Natural killer cell (primary cell): Measurements from ENCODE around the gene RGCC. TPM values are rescaled to one million over a fixed set of nuclear protein-coding genes. Genes with fewer than 3 reads are reported as not detected.

Source experiments
- ATAC-seq, 3 donors: fragments of 150-1000 bp in 2 of 3; fragments of 200-7000 bp in 1 of 3; cut with Tn5 transposase; 1 replicate in 1 of 3; 2 replicates in 2 of 3; pipeline ENCODE4 v1.10.0; 2021; ENCODE audit warnings: mild to moderate bottlenecking in 2 of 3, moderate library complexity in 2 of 3
- DNase-seq, 2 donors: peaks; one replicate each; pipeline versions ENCODE4 v3.0.0 to v3.0.0-alpha.2; 2013 to 2021; ENCODE audit warnings: mixed read lengths in 1 of 2
- H3K27ac ChIP-seq: one replicate; pipeline ENCODE4 v1.5.1; 2013; ENCODE audit warnings: mild to moderate bottlenecking, low read length
- H3K27me3 ChIP-seq: one replicate; pipeline ENCODE4 v1.6.1; 2013; ENCODE audit warnings: low read length; ENCODE audit not compliant: control insufficient read depth, insufficient read depth
- H3K36me3 ChIP-seq: one replicate; pipeline ENCODE4 v1.6.1; 2013; ENCODE audit warnings: low read length; ENCODE audit not compliant: control insufficient read depth, insufficient read depth
- H3K4me1 ChIP-seq: one replicate; pipeline ENCODE4 v1.6.1; 2013; ENCODE audit warnings: low read length; ENCODE audit not compliant: control insufficient read depth, insufficient read depth
- H3K4me3 ChIP-seq: one replicate; pipeline ENCODE4 v1.5.1; 2013; ENCODE audit warnings: low read length
- H3K9me3 ChIP-seq: one replicate; pipeline ENCODE4 v1.6.1; 2013; ENCODE audit warnings: low read length; ENCODE audit not compliant: control insufficient read depth, insufficient read depth
- H3K27ac Mint-ChIP-seq, 2 donors: one replicate each; pipeline ENCODE4 v1.8.0; 2022; ENCODE audit warnings: mild to moderate bottlenecking in 2 of 2, mixed read lengths in 2 of 2, moderate library complexity in 1 of 2
- H3K27me3 Mint-ChIP-seq, 2 donors: one replicate each; pipeline ENCODE4 v1.8.0; 2022; ENCODE audit warnings: low read depth in 2 of 2, mixed read lengths in 2 of 2
- H3K36me3 Mint-ChIP-seq: one replicate; pipeline ENCODE4 v1.8.0; 2022; ENCODE audit warnings: mixed read lengths
- H3K4me1 Mint-ChIP-seq, 2 donors: one replicate each; pipeline ENCODE4 v1.8.0; 2022; ENCODE audit warnings: mixed read lengths in 2 of 2
- H3K4me3 Mint-ChIP-seq: one replicate; pipeline ENCODE4 v1.8.0; 2022; ENCODE audit warnings: mild to moderate bottlenecking, moderate library complexity, mixed read lengths
- H3K9me3 Mint-ChIP-seq, 2 donors: one replicate each; pipeline ENCODE4 v1.8.0; 2022; ENCODE audit warnings: mixed read lengths in 2 of 2
- WGBS: methylation state at CpG from one replicate; pipeline ENCODE4 v1.1.7; 2013; ENCODE audit warnings: missing lambda C conversion rate; ENCODE audit not compliant: insufficient coverage; 5-methylcytosine and 5-hydroxymethylcytosine counted together
- intact Hi-C: fragments of 100-400 bp; cut with micrococcal nuclease; formaldehyde crosslinking; loops from one replicate; pipeline ENCODE4 v1.14.2; 2022
- total RNA-seq, 4 donors: library from RNA; stranded (reverse); fragments of 120-200 nt in 1 of 4; gene quantifications; one replicate each; pipeline versions ENCODE4 v1.2.3 to v1.2.4, GENCODE V29; 2013 to 2022
- TF ChIP-seq, protein P1 (sequence below): fragments of 200-600 bp; IDR thresholded peaks from one replicate; pipeline ENCODE4 v1.8.0; 2022; ENCODE audit warnings: antibody characterized with exemption

Gene RGCC
- total RNA-seq, 3 donors from 2014 or later (not counting 1 experiment from before 2014, with no cell fraction given), result 61.7 to 306 (median 85.4) TPM

DNA sequence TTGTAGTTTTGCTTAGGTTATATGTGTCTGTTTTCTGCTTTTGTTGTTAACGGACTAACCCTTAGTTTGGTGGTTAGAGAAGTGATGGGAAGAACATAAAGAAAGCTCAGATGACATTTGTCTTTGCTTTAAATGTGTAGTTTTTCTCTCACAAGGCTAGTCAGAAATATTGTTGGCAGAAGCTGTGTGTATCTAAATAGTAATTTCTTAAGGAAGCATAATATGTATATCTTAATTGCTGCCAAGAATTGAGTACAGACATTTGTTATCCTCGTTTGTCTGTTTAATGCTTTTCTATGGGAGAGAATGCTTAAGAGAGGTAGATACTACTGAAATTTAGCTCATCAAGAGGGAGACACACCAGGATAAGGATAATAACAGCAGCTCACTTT, 2.7 kb downstream of the RGCC start:
- Mint-ChIP-seq H3K9me3 (no peaks in the 10 kb centered on the region), H3K36me3 (no peaks in the 10 kb centered on the region), H3K4me3 (peak overlapping the region; percentile 85), H3K27ac (peak overlapping the region in 1 of 2 donors; percentile 94), H3K4me1 (peaks cover 58 to 60% of the 10 kb centered on the region in 2 donors), H3K27me3 (peaks cover 0 to 6% of the 10 kb centered on the region in 2 donors)
- Histone ChIP-seq H3K36me3 (no peaks in the 10 kb centered on the region), H3K27me3 (peaks cover 2% of the 10 kb centered on the region), H3K4me1 (peaks cover 49% of the 10 kb centered on the region), H3K9me3 (no peaks in the 10 kb centered on the region), H3K4me3 (no peak overlapping the region), H3K27ac (no peak overlapping the region)
- ATAC-seq, result no peak
- peak in 1 of 2 donors; percentile 23 for DNase-seq
- 60% methylated on average over 2 of the region's 2 CpGs for WGBS
- TF ChIP-seq, protein P1, sequence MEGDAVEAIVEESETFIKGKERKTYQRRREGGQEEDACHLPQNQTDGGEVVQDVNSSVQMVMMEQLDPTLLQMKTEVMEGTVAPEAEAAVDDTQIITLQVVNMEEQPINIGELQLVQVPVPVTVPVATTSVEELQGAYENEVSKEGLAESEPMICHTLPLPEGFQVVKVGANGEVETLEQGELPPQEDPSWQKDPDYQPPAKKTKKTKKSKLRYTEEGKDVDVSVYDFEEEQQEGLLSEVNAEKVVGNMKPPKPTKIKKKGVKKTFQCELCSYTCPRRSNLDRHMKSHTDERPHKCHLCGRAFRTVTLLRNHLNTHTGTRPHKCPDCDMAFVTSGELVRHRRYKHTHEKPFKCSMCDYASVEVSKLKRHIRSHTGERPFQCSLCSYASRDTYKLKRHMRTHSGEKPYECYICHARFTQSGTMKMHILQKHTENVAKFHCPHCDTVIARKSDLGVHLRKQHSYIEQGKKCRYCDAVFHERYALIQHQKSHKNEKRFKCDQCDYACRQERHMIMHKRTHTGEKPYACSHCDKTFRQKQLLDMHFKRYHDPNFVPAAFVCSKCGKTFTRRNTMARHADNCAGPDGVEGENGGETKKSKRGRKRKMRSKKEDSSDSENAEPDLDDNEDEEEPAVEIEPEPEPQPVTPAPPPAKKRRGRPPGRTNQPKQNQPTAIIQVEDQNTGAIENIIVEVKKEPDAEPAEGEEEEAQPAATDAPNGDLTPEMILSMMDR, result no peak
- intact Hi-C loops, result no loop called here

DNA sequence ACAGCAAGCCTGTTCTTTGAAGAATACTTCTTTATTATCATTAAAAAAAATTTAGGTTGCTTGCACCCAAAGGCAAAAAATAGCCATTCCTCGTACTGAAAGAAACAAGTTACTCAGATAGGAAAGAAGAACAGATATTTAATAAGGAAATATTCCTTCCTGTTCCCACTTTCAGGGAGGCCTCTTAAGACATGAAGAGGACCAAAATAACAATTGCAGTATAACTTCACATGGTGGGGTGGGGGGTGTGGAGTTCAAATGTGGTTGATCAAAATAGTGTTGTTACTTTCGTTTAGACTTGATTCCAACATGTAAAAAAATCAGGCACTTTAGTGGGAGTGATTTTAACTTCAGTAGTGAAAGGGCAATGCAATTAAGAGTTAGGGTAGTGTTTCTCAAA, 3.6 kb downstream of the RGCC start:
- Histone ChIP-seq H3K27me3 (peaks cover 2% of the 10 kb centered on the region), H3K36me3 (no peaks in the 10 kb centered on the region), H3K4me1 (peaks cover 57% of the 10 kb centered on the region), H3K9me3 (no peaks in the 10 kb centered on the region), H3K4me3 (no peak overlapping the region), H3K27ac (no peak overlapping the region)
- peak in 1 of 2 donors; percentile 25 for DNase-seq
- Mint-ChIP-seq H3K36me3 (no peaks in the 10 kb centered on the region), H3K27me3 (peaks cover 0 to 6% of the 10 kb centered on the region in 2 donors), H3K4me1 (peaks cover 66 to 69% of the 10 kb centered on the region in 2 donors), H3K27ac (no peak overlapping the region), H3K4me3 (peak overlapping the region; percentile 85), H3K9me3 (no peaks in the 10 kb centered on the region)
- intact Hi-C loops, result no loop called here
- ATAC-seq, result no peak
- WGBS, result 44% methylated on average over 2 of the region's 2 CpGs
- TF ChIP-seq, protein P1, result no peak

DNA sequence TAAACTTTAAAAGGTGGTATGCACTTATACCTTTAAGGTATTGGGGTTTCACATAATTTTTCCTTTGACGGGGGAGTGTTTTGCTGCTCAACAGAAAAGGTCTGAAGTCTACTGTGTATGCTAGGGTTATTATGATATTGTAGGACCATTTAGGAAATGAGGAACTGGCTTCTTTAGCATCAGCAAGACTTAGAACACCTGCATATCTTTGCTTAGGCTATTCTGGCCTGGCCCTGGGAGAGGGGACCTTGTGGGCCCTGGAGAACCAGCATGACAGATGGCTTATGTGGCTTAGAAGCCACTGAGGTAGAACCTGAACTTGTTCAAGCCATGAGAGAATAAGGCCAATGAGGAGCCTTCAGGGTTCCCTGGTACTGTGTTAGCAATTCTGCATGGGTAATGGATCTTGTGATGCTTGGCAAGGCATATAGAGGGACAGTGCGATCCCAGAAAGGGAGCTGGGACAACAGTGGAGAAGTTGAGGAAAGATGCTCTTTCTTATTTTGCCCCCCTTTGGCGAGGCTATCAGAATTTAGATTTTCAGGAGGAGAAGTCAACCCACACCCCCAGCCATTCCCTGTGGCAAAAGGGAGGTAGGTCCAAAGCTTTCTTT, 4.3 kb downstream of the RGCC start:
- H3K4me1 ChIP-seq, result peaks cover 61% of the 10 kb centered on the region
- H3K27ac Mint-ChIP-seq, result peak overlapping the region; percentile 85 to 95
- H3K27ac ChIP-seq, result no peak overlapping the region
- intact Hi-C loops, result no loop called here
- peaks cover 71 to 73% of the 10 kb centered on the region in 2 donors for H3K4me1 Mint-ChIP-seq
- WGBS, result 78% methylated on average over 3 of the region's 3 CpGs
- no peaks in the 10 kb centered on the region for H3K9me3 ChIP-seq
- H3K36me3 ChIP-seq, result no peaks in the 10 kb centered on the region
- TF ChIP-seq, protein P1, result no peak
- H3K4me3 Mint-ChIP-seq, result no peak overlapping the region
- DNase-seq (peak in 1 of 2 donors; percentile 33), ATAC-seq (no peak)
- H3K27me3 ChIP-seq, result peaks cover 1% of the 10 kb centered on the region
- no peak overlapping the region for H3K4me3 ChIP-seq
- no peaks in the 10 kb centered on the region for H3K9me3 Mint-ChIP-seq
- no peaks in the 10 kb centered on the region for H3K36me3 Mint-ChIP-seq
- H3K27me3 Mint-ChIP-seq, result peaks cover 0 to 5% of the 10 kb centered on the region in 2 donors

DNA sequence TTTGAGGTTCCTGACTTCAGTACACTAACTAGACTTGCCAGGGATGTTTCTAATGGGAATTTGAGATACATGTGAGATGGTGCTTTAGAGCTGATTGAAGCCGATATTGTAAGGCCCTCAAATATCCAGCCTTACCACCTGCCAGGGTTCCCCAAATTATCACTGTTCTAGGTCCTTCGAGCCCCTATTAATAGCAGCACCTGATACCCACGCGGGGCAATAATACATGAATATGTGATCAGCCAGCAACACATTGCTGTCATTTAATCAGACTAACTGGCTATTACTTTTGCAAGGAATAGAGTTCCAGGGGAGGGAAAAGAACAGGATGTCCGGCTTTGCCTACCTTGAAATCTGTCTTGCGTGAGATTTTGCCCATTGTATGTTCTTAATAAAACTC, 5.1 kb downstream of the RGCC start:
- peak in 1 of 2 donors; percentile 31 for DNase-seq
- peak overlapping the region; percentile 85 to 95 for H3K27ac Mint-ChIP-seq

More for the DNA sequence above, 5.1 kb downstream of the RGCC start:
- Mint-ChIP-seq H3K36me3 (no peaks in the 10 kb centered on the region), H3K9me3 (no peaks in the 10 kb centered on the region), H3K4me1 (peaks cover 72 to 73% of the 10 kb centered on the region in 2 donors), H3K27me3 (no peaks in the 10 kb centered on the region), H3K4me3 (peak overlapping the region; percentile 55)
- Histone ChIP-seq H3K36me3 (no peaks in the 10 kb centered on the region), H3K4me3 (no peak overlapping the region), H3K27ac (peak overlapping the region; percentile 52), H3K9me3 (no peaks in the 10 kb centered on the region), H3K27me3 (no peaks in the 10 kb centered on the region), H3K4me1 (peaks cover 57% of the 10 kb centered on the region)
- WGBS, result 99% methylated on average over 6 of the region's 6 CpGs
- TF ChIP-seq, protein P1, result no peak
- no peak for ATAC-seq
- intact Hi-C loops, result no loop called here
